Hippocampal formation (tissue), 2 donors: Measurements from ENCODE around the gene EPSTI1.

ENCODE experiments used
- DNase-seq, 2 donors: peaks; one replicate each; lab custom pipeline; 2025; lab: John Stamatoyannopoulos, UW

Gene EPSTI1

DNA sequence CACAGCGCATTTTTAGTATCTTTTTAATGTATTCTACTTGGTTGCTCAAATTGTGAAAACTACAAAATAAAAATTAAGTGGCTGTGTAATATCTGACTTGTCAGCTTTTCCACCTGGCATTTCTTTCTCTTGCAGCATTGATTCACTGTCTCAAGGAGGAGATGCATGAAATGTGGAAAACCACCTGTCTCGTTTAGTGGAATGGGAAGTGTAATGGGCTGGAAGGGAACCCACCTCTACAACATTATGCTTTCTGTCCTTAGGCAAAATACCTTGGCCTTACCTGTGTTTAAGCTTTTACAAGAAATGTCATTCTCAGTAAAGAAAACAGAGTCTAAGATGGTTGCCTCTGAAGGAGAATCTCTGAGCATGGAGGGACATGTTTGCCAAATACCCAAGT lies 142.8 kb downstream of the EPSTI1 start:
- DNase-seq = no peak

DNA sequence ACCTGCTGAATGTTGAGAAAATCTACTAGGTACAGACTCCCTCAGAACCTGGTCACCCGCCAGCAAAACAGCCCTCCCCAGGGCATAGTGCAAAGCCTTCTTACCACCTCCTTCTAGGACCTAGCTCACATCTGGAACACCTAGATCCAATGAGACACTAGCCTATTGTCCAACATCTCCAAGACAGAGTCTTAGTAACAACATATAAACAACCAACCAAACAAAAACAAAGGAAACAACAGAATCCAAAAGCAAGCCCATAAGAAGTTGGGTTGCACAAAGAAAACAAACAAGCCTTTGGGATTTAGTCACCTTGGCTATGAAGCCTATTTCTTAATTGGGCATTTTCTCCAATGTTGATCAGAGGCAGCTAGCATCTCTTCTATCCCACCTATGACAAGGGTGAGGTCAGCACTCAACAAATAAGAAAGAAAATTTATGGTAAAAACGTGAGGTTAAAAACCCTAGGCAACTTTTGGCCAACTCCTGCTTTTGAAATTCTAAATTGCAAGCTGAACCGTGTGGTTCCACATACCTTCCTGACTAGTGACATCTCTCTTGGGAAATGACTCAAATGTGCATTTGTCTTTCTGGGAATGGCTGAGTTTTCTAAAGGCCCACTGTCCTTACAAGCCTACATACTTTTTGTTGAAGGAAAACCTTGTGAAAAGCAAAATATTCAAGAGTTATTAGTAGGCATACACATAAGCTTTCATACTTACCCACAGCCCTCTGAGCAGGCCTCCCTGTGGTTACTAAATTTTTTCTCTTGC lies 144.0 kb downstream of the EPSTI1 start:
- no peak for DNase-seq

DNA sequence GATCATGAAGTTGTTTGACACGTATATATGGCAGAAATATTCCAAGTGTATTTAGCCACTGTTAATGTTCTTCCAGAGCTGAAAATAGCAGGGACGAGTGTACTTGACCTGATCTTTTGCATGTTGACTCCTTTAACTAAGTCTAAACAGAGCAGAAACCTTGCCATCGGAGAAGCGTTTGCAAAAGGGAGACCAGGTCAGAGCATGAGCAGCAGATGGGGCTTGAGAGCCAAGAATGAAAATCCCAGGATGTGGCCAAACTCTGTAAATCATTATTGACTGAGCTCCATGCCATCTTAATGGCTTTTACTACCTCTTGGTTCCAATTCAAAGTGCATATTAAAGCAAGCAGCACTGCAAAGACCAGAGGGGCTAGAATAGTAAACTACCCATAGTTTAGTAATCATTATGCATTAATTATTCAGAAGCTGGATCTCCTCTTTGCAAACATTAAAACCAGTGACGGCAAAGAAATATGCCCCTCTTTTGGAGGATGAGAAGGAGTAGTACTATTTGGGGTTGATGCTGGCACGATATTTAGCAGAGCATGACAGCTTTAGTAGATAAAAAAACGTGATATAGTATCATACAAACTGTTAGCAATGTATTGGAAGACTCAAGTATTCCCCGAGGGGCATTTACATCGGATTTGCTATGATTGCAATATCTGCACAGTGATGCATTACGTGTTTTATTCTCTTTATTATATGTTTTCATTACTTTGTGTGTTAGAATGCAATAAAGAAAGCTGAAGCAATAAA lies 154.9 kb downstream of the EPSTI1 start:
- no peak for DNase-seq
